Measurements from ENCODE around the gene ERC2.

- TF ChIP-seq POLR2A (IDR thresholded peaks at IDR 0.05): no peak
- TF ChIP-seq CTCF (IDR thresholded peaks at IDR 0.05): no peak
Observed at GRCh38 chr3:55687526-55687925, 780.7 kb downstream of the ERC2 start.

All from breast epithelium (tissue), 3 donors.